H1 (cell line): ENCODE data around the gene SV2C. TPM values are rescaled to one million over a fixed set of nuclear protein-coding genes. Genes with fewer than 3 reads are reported as not detected.

Experiments used
- BCL11A ChIP-seq, 2 experiments: IDR thresholded peaks; one replicate each; pipeline ENCODE4 v1.6.1; 2011; ENCODE audit warnings: low read depth in 2 of 2, low read length in 2 of 2, mild to moderate bottlenecking in 2 of 2
- KDM5A ChIP-seq: fragments of 200-600 bp; IDR thresholded peaks from 2 replicates; pipeline ENCODE4 v1.7.1; 2012; ENCODE audit warnings: mild to moderate bottlenecking, low read length, inconsistent platforms, mixed read lengths
- NRF1 ChIP-seq: IDR thresholded peaks from 2 replicates; pipeline ENCODE4 v1.6.1; 2011; ENCODE audit warnings: mild to moderate bottlenecking, low read depth, low read length, improper control_type of control experiment
- POU5F1 ChIP-seq: IDR thresholded peaks from 2 replicates; pipeline ENCODE4 v1.6.1; 2011; ENCODE audit warnings: low read depth, mild to moderate bottlenecking, low read length, moderate library complexity
- SP1 ChIP-seq: IDR thresholded peaks from 2 replicates; pipeline ENCODE4 v1.6.1; 2011; ENCODE audit warnings: low read depth, low read length
- polyA plus RNA-seq, 7 experiments: library from polyadenylated mRNA; depleted of rRNA in 3 of 7; stranded (reverse) in 5 of 7; unstranded in 2 of 7; fragments of >200 nt in 5 of 7; fragments of 200-250 nt in 2 of 7; gene quantifications; 1 replicate in 5 of 7; 2 replicates in 1 of 7; 4 replicates in 1 of 7; pipeline versions ENCODE4 v1.2.1 to v1.2.3, GENCODE V29; 2011 to 2013; ENCODE audit warnings: missing spikeins in 2 of 7, mixed read lengths in 2 of 7
- total RNA-seq: library from RNA; stranded (reverse); fragmentation: NEBNext Ultra II Directional; extraction: Animal tissue kit (Norgen Biotek cat#: 25700); gene quantifications from 2 replicates; pipeline ENCODE4 v1.2.1, GENCODE V29; 2021

Gene SV2C
- total and polyA plus RNA-seq, 2 of the 8 experiments (the other 6 are each of a cell fraction or from before 2014, with no cell fraction given): 0.08 to 0.24 TPM

DNA sequence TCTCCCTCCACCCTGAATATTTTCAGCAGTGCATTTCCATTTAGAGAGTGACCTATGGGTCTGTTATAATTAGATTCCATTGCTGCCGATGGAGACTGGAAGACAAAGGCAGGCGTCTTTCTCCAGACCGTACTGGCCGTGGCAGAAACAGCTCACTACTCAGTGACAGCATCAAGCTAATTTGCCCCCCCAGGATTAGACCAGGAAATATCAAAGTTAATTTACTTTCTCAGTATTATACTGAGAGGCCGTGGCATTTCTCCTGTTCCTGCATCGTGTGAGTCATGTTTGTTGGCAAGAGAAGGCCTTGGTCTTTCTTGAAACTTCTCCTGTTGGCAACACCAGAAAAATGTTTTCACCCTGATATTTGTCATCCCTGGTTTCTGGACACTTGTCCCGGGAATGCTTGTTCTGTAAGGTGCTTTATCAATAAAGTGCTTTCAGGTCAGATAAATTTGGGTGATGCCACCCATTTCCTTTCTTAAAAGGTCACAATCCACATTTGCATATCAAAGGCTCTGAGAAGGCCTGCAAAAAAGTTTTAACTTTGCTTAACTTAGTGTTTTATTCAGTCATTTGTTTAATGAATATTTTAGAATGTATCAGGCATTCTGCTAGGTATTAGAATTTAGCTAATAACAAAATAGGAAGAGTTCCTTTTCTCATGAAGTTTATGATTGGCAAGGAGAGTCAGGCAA, 28.4 kb downstream of the SV2C start (continued):
- TF ChIP-seq SP1 (no peak), BCL11A (IDR thresholded peaks at IDR 0.05; ENCODE audit: low read depth in 2 of 2, low read length in 2 of 2) (no peak), NRF1 (no peak), KDM5A (no peak), POU5F1 (no peak)
